Mesothelial cell of epicardium (in vitro differentiated cells): ENCODE data around the gene RNF150. TPM values are rescaled to one million over a fixed set of nuclear protein-coding genes. Genes with fewer than 3 reads are reported as not detected.
A peak's percentile ranks its signal among the peaks of the same experiment; 100 is the strongest.

ENCODE experiments used
- DNase-seq, 2 experiments: peaks; one replicate each; pipeline ENCODE4 v3.0.0; 2021; ENCODE audit warnings: low spot score in 2 of 2; ENCODE audit not compliant: unreplicated experiment in 2 of 2
- H3K27ac Mint-ChIP-seq: 2 replicates; pipeline ENCODE4 v1.8.0; 2021; ENCODE audit warnings: mixed read lengths
- H3K27me3 Mint-ChIP-seq: 2 replicates; pipeline ENCODE4 v1.8.0; 2021; ENCODE audit warnings: low read depth, mixed read lengths
- H3K36me3 Mint-ChIP-seq: 2 replicates; pipeline ENCODE4 v1.8.0; 2021; ENCODE audit warnings: mixed read lengths
- H3K4me1 Mint-ChIP-seq: 2 replicates; pipeline ENCODE4 v1.8.0; 2021; ENCODE audit warnings: mixed read lengths
- H3K4me3 Mint-ChIP-seq: 2 replicates; pipeline ENCODE4 v1.8.0; 2021; ENCODE audit warnings: mild to moderate bottlenecking, moderate library complexity, mixed read lengths
- H3K9me3 Mint-ChIP-seq: 2 replicates; pipeline ENCODE4 v1.8.0; 2021; ENCODE audit warnings: mixed read lengths
- total RNA-seq: library from RNA; stranded (reverse); gene quantifications from 3 replicates; pipeline ENCODE4 v1.2.1, GENCODE V29; 2021
- TF ChIP-seq, protein P1 (sequence below): fragments of 200-600 bp; sonication (generic); IDR thresholded peaks from one replicate; pipeline ENCODE4 v1.5.0; 2021; ENCODE audit warnings: antibody characterized with exemption; ENCODE audit not compliant: unreplicated experiment

Gene RNF150
- total RNA-seq, 1 donor from 2014 or later: 40.1 TPM

- Mint-ChIP-seq H3K4me1 (peaks cover 26% of the 10 kb centered on the region), H3K27ac (no peak overlapping the region), H3K36me3 (no peaks in the 10 kb centered on the region), H3K27me3 (peaks cover 31% of the 10 kb centered on the region), H3K4me3 (peak overlapping the region; percentile 91), H3K9me3 (no peaks in the 10 kb centered on the region)
- DNase-seq: no peak
- TF ChIP-seq, protein P1, sequence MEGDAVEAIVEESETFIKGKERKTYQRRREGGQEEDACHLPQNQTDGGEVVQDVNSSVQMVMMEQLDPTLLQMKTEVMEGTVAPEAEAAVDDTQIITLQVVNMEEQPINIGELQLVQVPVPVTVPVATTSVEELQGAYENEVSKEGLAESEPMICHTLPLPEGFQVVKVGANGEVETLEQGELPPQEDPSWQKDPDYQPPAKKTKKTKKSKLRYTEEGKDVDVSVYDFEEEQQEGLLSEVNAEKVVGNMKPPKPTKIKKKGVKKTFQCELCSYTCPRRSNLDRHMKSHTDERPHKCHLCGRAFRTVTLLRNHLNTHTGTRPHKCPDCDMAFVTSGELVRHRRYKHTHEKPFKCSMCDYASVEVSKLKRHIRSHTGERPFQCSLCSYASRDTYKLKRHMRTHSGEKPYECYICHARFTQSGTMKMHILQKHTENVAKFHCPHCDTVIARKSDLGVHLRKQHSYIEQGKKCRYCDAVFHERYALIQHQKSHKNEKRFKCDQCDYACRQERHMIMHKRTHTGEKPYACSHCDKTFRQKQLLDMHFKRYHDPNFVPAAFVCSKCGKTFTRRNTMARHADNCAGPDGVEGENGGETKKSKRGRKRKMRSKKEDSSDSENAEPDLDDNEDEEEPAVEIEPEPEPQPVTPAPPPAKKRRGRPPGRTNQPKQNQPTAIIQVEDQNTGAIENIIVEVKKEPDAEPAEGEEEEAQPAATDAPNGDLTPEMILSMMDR: no peak
Measured at GRCh38 chr4:141133999-141134995, 1.0 kb upstream of the RNF150 start.

- Mint-ChIP-seq H3K27ac (no peak overlapping the region), H3K9me3 (no peaks in the 10 kb centered on the region), H3K4me1 (peaks cover 35% of the 10 kb centered on the region), H3K27me3 (peaks cover 36% of the 10 kb centered on the region), H3K4me3 (peak overlapping the region; percentile 91), H3K36me3 (peaks cover 3% of the 10 kb centered on the region)
- DNase-seq: peak in 1 of 2 experiments; percentile 70
- TF ChIP-seq, protein P1: no peak
Measured at GRCh38 chr4:141132709-141133145, 542 bp downstream of the RNF150 start.

GRCh38 chr4:141132072-141132708 is 1.1 kb downstream of the RNF150 start:
- Mint-ChIP-seq H3K36me3 (peaks cover 3% of the 10 kb centered on the region), H3K4me1 (peaks cover 38% of the 10 kb centered on the region), H3K9me3 (no peaks in the 10 kb centered on the region), H3K4me3 (peak overlapping the region; percentile 91), H3K27me3 (peaks cover 32% of the 10 kb centered on the region), H3K27ac (peak overlapping the region; percentile 52)
- TF ChIP-seq, protein P1: no peak
- peak; percentile 20 to 57 for DNase-seq

DNA sequence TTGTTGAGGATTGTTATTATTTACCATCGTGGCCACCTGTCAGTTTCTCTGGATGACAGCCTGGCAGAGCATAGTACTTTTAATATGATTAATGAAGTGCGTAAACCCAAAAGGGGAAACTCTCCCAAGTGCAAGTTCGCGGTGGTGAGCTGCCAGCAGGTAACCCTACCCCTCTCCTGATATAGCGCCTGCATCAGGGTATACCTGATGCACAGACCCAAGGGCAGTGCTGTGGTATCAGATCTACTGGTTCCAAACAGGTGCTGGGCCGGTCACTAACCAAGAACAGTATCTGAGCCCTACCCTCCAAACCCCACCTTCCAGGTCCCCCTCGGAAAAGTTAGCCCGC is 1.6 kb downstream of the RNF150 start:
- H3K27ac Mint-ChIP-seq: peak overlapping the region; percentile 52
- TF ChIP-seq, protein P1: no peak
- H3K4me3 Mint-ChIP-seq: peak overlapping the region; percentile 91
- H3K36me3 Mint-ChIP-seq: peaks cover 3% of the 10 kb centered on the region
- no peaks in the 10 kb centered on the region for H3K9me3 Mint-ChIP-seq
- H3K27me3 Mint-ChIP-seq: peaks cover 27% of the 10 kb centered on the region
- no peak for DNase-seq
- H3K4me1 Mint-ChIP-seq: peaks cover 40% of the 10 kb centered on the region

- Mint-ChIP-seq H3K36me3 (peaks cover 3% of the 10 kb centered on the region), H3K4me3 (peak overlapping the region; percentile 91), H3K27ac (no peak overlapping the region), H3K9me3 (no peaks in the 10 kb centered on the region), H3K27me3 (peaks cover 22% of the 10 kb centered on the region), H3K4me1 (peaks cover 44% of the 10 kb centered on the region)
- DNase-seq: no peak
- TF ChIP-seq, protein P1: no peak
Measured at GRCh38 chr4:141130947-141131605, 2.2 kb downstream of the RNF150 start.
